T-cell (primary cell): ENCODE results near the gene MAPRE2. TPM values are rescaled to one million over a fixed set of nuclear protein-coding genes. Genes with fewer than 3 reads are reported as not detected.
A peak's percentile ranks its signal among the peaks of the same experiment; 100 is the strongest.

Experiments
- ATAC-seq, 4 experiments: fragments of 200-7000 bp in 3 of 4; fragments of 150-1000 bp in 1 of 4; cut with Tn5 transposase; replicated peaks in 1 of 4; 1 replicate in 3 of 4; 2 replicates in 1 of 4; pipeline ENCODE4 v1.10.0; 2021; ENCODE audit warnings: moderate library complexity in 3 of 4, mild to moderate bottlenecking in 2 of 4, moderate number of reproducible peaks in 1 of 4
- CTCF ChIA-PET, 2 donors: fragments of 300-600 bp; sonication (Branson Sonifier 250); formaldehyde crosslinking; loops; one replicate each; lab custom pipeline; 2022; ENCODE audit warnings: antibody characterized with exemption in 2 of 2; lab: Charles Lee
- POLR2A ChIA-PET, 2 donors: fragments of 300-600 bp; sonication (Branson Sonifier 250); formaldehyde crosslinking; loops; one replicate each; lab custom pipeline; 2022; ENCODE audit warnings: antibody characterized with exemption in 2 of 2; lab: Charles Lee
- DNase-seq, 35 experiments: peaks; one replicate each; pipeline versions ENCODE4 v3.0.0 to v3.0.0-alpha.2; 2013 to 2023
- H3K27ac ChIP-seq: one replicate; pipeline ENCODE4 v1.5.1; 2013; ENCODE audit warnings: low read length
- H3K27me3 ChIP-seq, 2 experiments: replicated peaks in 1 of 2; 1 replicate in 1 of 2; 2 replicates in 1 of 2; pipeline versions ENCODE4 v1.6.1 to v1.7.0; 2013; ENCODE audit warnings: low read length in 1 of 2, mixed read lengths in 1 of 2; ENCODE audit not compliant: control insufficient read depth in 2 of 2, insufficient read depth in 2 of 2; ENCODE audit errors: extremely low read depth in 1 of 2
- H3K36me3 ChIP-seq, 2 donors: 1 replicate in 1 of 2; 2 replicates in 1 of 2; pipeline versions ENCODE4 v1.6.1 to v1.7.0; 2013; ENCODE audit warnings: low read length in 1 of 2; ENCODE audit not compliant: control insufficient read depth in 2 of 2, insufficient read depth in 1 of 2; ENCODE audit errors: extremely low read depth in 1 of 2
- H3K4me1 ChIP-seq, 2 experiments: 1 replicate in 1 of 2; 2 replicates in 1 of 2; pipeline versions ENCODE4 v1.6.1 to v1.7.0; 2013; ENCODE audit warnings: low read length in 2 of 2, mixed read lengths in 1 of 2; ENCODE audit not compliant: insufficient read depth in 2 of 2, control insufficient read depth in 1 of 2; ENCODE audit errors: extremely low read depth in 1 of 2
- H3K4me3 ChIP-seq, 2 donors: 1 replicate in 1 of 2; 2 replicates in 1 of 2; pipeline versions ENCODE4 v1.5.1 to v1.7.0; 2013; ENCODE audit warnings: mild to moderate bottlenecking in 2 of 2, low read length in 1 of 2, moderate library complexity in 1 of 2; ENCODE audit not compliant: control insufficient read depth in 1 of 2; ENCODE audit errors: extremely low read depth in 1 of 2
- H3K9me3 ChIP-seq: 2 replicates; pipeline ENCODE4 v1.7.0; 2013
- H3K27ac Mint-ChIP-seq, 2 donors: one replicate each; pipeline ENCODE4 v1.8.0; 2020 to 2021; ENCODE audit warnings: mild to moderate bottlenecking in 2 of 2, mixed read lengths in 2 of 2
- H3K27me3 Mint-ChIP-seq, 2 donors: one replicate each; pipeline ENCODE4 v1.8.0; 2021 to 2022; ENCODE audit warnings: mixed read lengths in 2 of 2
- H3K36me3 Mint-ChIP-seq: one replicate; pipeline ENCODE4 v1.8.0; 2021; ENCODE audit warnings: mixed read lengths
- H3K4me1 Mint-ChIP-seq, 3 donors: one replicate each; pipeline ENCODE4 v1.8.0; 2020 to 2022; ENCODE audit warnings: mixed read lengths in 3 of 3, mild to moderate bottlenecking in 1 of 3
- H3K4me3 Mint-ChIP-seq, 3 donors: one replicate each; pipeline ENCODE4 v1.8.0; 2020 to 2022; ENCODE audit warnings: mild to moderate bottlenecking in 3 of 3, mixed read lengths in 3 of 3, moderate library complexity in 3 of 3
- H3K9me3 Mint-ChIP-seq, 3 donors: one replicate each; pipeline ENCODE4 v1.8.0; 2020 to 2022; ENCODE audit warnings: mixed read lengths in 3 of 3
- whole genome bisulfite sequencing: methylation state at CpG from one replicate; pipeline ENCODE4 v1.1.5; 2013; ENCODE audit warnings: missing lambda C conversion rate; ENCODE audit not compliant: insufficient coverage; 5-methylcytosine and 5-hydroxymethylcytosine counted together
- total RNA-seq, 35 experiments: library from RNA in 6 of 35; stranded (reverse) in 6 of 35; fragments of 120-200 nt in 1 of 35; gene quantifications; one replicate each; pipeline versions ENCODE4 v1.2.1 to v1.2.4 and lab custom pipeline; 2013 to 2026

Gene MAPRE2
- total RNA-seq, 5 donors from 2014 or later (not counting 1 experiment from before 2014, with no cell fraction given), result 45.6 to 96.7 (median 53.9) TPM

DNA sequence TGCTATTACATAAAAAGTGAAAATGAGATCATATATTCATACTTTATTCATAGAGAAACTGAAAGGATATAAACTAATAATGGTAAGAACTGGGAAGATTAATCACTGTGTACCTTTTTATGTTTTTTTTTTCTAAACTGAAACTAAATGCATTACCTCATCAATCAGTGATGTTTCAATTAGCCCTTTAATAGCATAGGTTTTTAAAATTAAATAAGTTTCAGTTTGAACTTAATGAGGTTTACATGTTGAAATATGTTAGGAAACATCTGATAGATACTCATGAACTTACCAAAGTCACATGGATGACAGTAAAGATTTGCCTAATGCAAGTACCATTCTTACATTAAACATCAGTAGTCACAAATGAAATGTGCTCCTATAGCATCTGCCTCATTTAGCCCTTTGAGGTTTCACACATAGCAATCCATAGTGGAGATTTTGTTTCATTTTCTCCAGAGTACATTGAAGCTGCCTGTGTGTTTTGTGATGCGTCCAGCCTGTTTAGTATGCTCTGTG, 8.9 kb downstream of the MAPRE2 start:
- H3K9me3 ChIP-seq, result no peaks in the 10 kb centered on the region
- H3K27me3 ChIP-seq, result no peaks in the 10 kb centered on the region
- peaks cover 14% of the 10 kb centered on the region for H3K36me3 Mint-ChIP-seq
- DNase-seq (peak in 1 of 35 experiments; percentile 27), ATAC-seq (peak in 2 of 4 experiments; percentile 37 to 38)
- H3K4me1 Mint-ChIP-seq, result peaks cover 84 to 87% (median 86%) of the 10 kb centered on the region in 3 donors
- H3K27ac ChIP-seq, result peak overlapping the region; percentile 43
- ChIA-PET CTCF (interaction anchor here in 1 of 2 donors (0.7 to 1.4 kb wide), 3 partner anchors 10 to 24 kb away, joined by 3 to 7 read pairs (median 3); no protein-coding TSS in a partner anchor), POLR2A (interaction anchor here in 1 of 2 donors (0.6 to 1.5 kb wide), 6 partner anchors 9 to 240 kb away, joined by 3 to 8 read pairs (median 3); partner anchors contain the start of genes MAPRE2 and ZSCAN30)
- H3K36me3 ChIP-seq, result no peaks in the 10 kb centered on the region
- H3K4me3 Mint-ChIP-seq, result peak overlapping the region; percentile 58 to 68 (median 68)
- no peaks in the 10 kb centered on the region for H3K9me3 Mint-ChIP-seq
- H3K4me3 ChIP-seq, result no peak overlapping the region
- H3K27me3 Mint-ChIP-seq, result no peaks in the 10 kb centered on the region
- H3K4me1 ChIP-seq, result peaks cover 36 to 42% of the 10 kb centered on the region in 2 experiments
- H3K27ac Mint-ChIP-seq, result peak overlapping the region; percentile 86 to 89
- WGBS, result no CpG with 5 or more reads among the region's 1 CpG

GRCh38 chr18:35050705-35051195, 9.5 kb downstream of the MAPRE2 start:
- peak overlapping the region; percentile 43 for H3K27ac ChIP-seq

GRCh38 chr18:35051641-35052377, 10.6 kb downstream of the MAPRE2 start:
- H3K9me3 ChIP-seq, result no peaks in the 10 kb centered on the region
- H3K27ac ChIP-seq, result no peak overlapping the region
- no peak overlapping the region for H3K27ac Mint-ChIP-seq
- ChIA-PET CTCF (interaction anchor here (0.6 to 1.4 kb wide), 3 partner anchors 9 to 184 kb away, joined by 3 to 7 read pairs (median 3); no protein-coding TSS in a partner anchor), POLR2A (interaction anchor here (0.6 to 1.2 kb wide), 3 partner anchors 22 to 68 kb away, joined by 3 read pairs; no protein-coding TSS in a partner anchor)
- H3K4me3 ChIP-seq, result no peak overlapping the region
- DNase-seq, result no peak
- peaks cover 17% of the 10 kb centered on the region for H3K36me3 Mint-ChIP-seq
- ATAC-seq, result no peak
- peaks cover 25 to 29% of the 10 kb centered on the region in 2 experiments for H3K4me1 ChIP-seq
- no peaks in the 10 kb centered on the region for H3K36me3 ChIP-seq
- WGBS, result no CpG with 5 or more reads among the region's 2 CpGs
- no peaks in the 10 kb centered on the region for H3K27me3 ChIP-seq
- peak overlapping the region in 1 of 3 donors; percentile 68 for H3K4me3 Mint-ChIP-seq
- peaks cover 78 to 80% (median 78%) of the 10 kb centered on the region in 3 donors for H3K4me1 Mint-ChIP-seq
- H3K27me3 Mint-ChIP-seq, result no peaks in the 10 kb centered on the region
- H3K9me3 Mint-ChIP-seq, result no peaks in the 10 kb centered on the region

More at GRCh38 chr18:35050705-35051195, 9.5 kb downstream of the MAPRE2 start:
- DNase-seq, result no peak
- Mint-ChIP-seq H3K36me3 (peaks cover 17% of the 10 kb centered on the region), H3K27ac (peak overlapping the region; percentile 37 to 58), H3K9me3 (no peaks in the 10 kb centered on the region), H3K4me1 (peaks cover 84 to 87% (median 84%) of the 10 kb centered on the region in 3 donors), H3K4me3 (peak overlapping the region in 2 of 3 donors; percentile 43 to 68), H3K27me3 (no peaks in the 10 kb centered on the region)
- no peak overlapping the region for H3K4me3 ChIP-seq
- no peaks in the 10 kb centered on the region for H3K9me3 ChIP-seq
- peak in 1 of 4 experiments; percentile 7 for ATAC-seq
- ChIA-PET CTCF (interaction anchor here (0.6 to 1.4 kb wide), 4 partner anchors 8 to 185 kb away, joined by 3 to 7 read pairs (median 3); no protein-coding TSS in a partner anchor), POLR2A (interaction anchor here (1.0 to 1.5 kb wide), 4 partner anchors 10 to 23 kb away, joined by 3 to 8 read pairs (median 3); partner anchors contain the start of gene MAPRE2 (in 1 of the 2))
- H3K27me3 ChIP-seq, result no peaks in the 10 kb centered on the region
- 80% methylated on average over 1 of the region's 2 CpGs for WGBS
- no peaks in the 10 kb centered on the region for H3K36me3 ChIP-seq
- H3K4me1 ChIP-seq, result peaks cover 35 to 37% of the 10 kb centered on the region in 2 experiments

DNA sequence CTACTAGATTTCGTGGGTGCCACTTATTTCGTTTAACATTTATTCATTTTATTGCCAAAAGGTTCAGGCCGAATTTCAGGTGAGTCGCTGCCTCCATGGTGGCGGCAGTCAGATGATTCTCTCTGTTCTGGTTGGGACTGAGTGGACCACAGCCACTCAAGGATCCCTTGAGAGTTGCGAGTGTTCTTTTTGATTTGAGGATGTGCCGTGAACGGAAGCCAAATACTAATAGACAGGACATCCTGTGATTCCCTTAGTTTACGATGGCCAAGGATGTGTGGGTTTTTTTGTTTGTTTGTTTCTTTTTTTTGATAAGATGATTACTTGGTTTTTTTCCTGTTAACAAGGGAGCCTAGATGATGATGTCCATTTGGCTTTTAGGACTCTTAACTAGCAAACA, 13.2 kb downstream of the MAPRE2 start:
- POLR2A ChIA-PET, result interaction anchor here in 1 of 2 donors (0.7 to 1.4 kb wide), 3 partner anchors 10 to 54 kb away, joined by 3 read pairs; no protein-coding TSS in a partner anchor
- ATAC-seq (no peak), DNase-seq (no peak)
- Histone ChIP-seq H3K4me3 (no peak overlapping the region), H3K9me3 (no peaks in the 10 kb centered on the region), H3K27ac (no peak overlapping the region), H3K4me1 (peaks cover 14 to 20% of the 10 kb centered on the region in 2 experiments), H3K27me3 (no peaks in the 10 kb centered on the region), H3K36me3 (no peaks in the 10 kb centered on the region)
- H3K27ac Mint-ChIP-seq, result no peak overlapping the region
- H3K27me3 Mint-ChIP-seq, result no peaks in the 10 kb centered on the region
- H3K36me3 Mint-ChIP-seq, result peaks cover 12% of the 10 kb centered on the region
- WGBS, result 95% methylated on average over 5 of the region's 9 CpGs
- no peaks in the 10 kb centered on the region for H3K9me3 Mint-ChIP-seq
- CTCF ChIA-PET, result no interaction called here
- H3K4me3 Mint-ChIP-seq, result no peak overlapping the region
- H3K4me1 Mint-ChIP-seq, result peaks cover 79 to 82% (median 80%) of the 10 kb centered on the region in 3 donors

DNA sequence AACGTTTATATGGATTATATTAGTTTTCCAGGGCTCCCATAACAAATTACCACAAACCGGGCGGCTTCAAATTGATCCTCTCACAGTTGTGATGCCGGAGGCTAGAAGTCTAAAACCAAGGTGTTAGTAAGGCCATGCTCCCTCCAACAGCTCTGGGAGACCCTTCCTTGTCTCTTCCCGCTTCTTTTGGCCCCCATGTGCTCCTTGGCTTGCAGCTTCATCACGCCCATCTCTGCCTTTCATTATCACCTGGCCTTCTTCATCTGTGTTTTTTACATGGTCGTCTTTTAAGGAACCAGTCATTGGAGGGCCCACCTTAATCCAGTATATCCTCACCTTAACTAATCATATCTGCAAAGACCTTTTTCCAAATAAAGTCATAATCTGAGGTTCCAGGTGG, 13.9 kb downstream of the MAPRE2 start:
- Mint-ChIP-seq H3K27me3 (no peaks in the 10 kb centered on the region), H3K9me3 (no peaks in the 10 kb centered on the region), H3K4me3 (no peak overlapping the region), H3K4me1 (peaks cover 80 to 82% (median 80%) of the 10 kb centered on the region in 3 donors), H3K36me3 (peaks cover 12% of the 10 kb centered on the region), H3K27ac (no peak overlapping the region)
- 94% methylated on average over 5 of the region's 7 CpGs for WGBS
- ChIA-PET POLR2A (no interaction called here), CTCF (no interaction called here)
- Histone ChIP-seq H3K9me3 (no peaks in the 10 kb centered on the region), H3K36me3 (no peaks in the 10 kb centered on the region), H3K4me1 (peaks cover 8 to 24% of the 10 kb centered on the region in 2 experiments), H3K27me3 (no peaks in the 10 kb centered on the region), H3K4me3 (no peak overlapping the region), H3K27ac (no peak overlapping the region)
- ATAC-seq (no peak), DNase-seq (no peak)

DNA sequence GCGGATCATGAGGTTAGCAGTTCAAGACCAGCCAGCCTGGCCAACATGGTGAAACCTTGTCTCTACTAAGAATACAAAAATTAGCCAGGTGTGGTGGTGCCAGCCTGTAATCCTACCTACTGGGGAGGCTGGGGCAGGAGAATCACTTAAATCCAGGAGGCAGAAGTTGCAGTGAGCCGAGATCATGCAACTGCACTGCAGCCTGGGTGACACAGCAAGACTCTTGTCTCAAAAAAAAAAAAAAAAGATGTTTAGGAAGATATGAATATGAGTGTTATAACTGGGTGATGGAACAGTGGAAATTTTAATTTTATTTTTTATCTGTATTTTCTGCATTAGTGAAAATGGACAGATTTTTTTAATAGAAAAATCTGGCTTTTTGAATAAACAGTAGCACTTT, 14.5 kb downstream of the MAPRE2 start:
- WGBS, result 100% methylated on average over 1 of the region's 2 CpGs
- Mint-ChIP-seq H3K9me3 (no peaks in the 10 kb centered on the region), H3K27ac (no peak overlapping the region), H3K4me1 (peaks cover 80 to 82% (median 80%) of the 10 kb centered on the region in 3 donors), H3K36me3 (peaks cover 12% of the 10 kb centered on the region), H3K27me3 (no peaks in the 10 kb centered on the region), H3K4me3 (no peak overlapping the region)
- Histone ChIP-seq H3K9me3 (no peaks in the 10 kb centered on the region), H3K4me1 (peaks cover 4 to 21% of the 10 kb centered on the region in 2 experiments), H3K27me3 (no peaks in the 10 kb centered on the region), H3K36me3 (no peaks in the 10 kb centered on the region), H3K27ac (no peak overlapping the region), H3K4me3 (no peak overlapping the region)
- ATAC-seq (no peak), DNase-seq (no peak)
- ChIA-PET CTCF (no interaction called here), POLR2A (no interaction called here)
